Esophagus muscularis mucosa (tissue), 4 donors: ENCODE measurements around the gene DNAH14. TPM values are rescaled to one million over a fixed set of nuclear protein-coding genes. Genes with fewer than 3 reads are reported as not detected.
"Not testable (repeated sequence)": the region's sequence is repeated elsewhere in the genome, so short reads cannot be mapped to it uniquely, and the experiment has no call there.

Experiments
- DNase-seq: peaks from one replicate; pipeline ENCODE4 v3.0.0-alpha.2; 2017; ENCODE audit errors: extremely low spot score
- H3K27ac ChIP-seq, 4 donors: fragments of 200-600 bp; sonication (generic); replicated peaks in 1 of 4; 1 replicate in 3 of 4; 2 replicates in 1 of 4; pipeline ENCODE4 v1.5.1; 2016 to 2019; ENCODE audit warnings: mild to moderate bottlenecking in 1 of 4
- H3K27me3 ChIP-seq, 4 donors: fragments of 200-600 bp; sonication (generic); one replicate each; pipeline versions ENCODE4 v1.5.1 to v1.6.0; 2016 to 2019
- H3K36me3 ChIP-seq, 4 donors: fragments of 200-600 bp; sonication (generic); one replicate each; pipeline ENCODE4 v1.5.1; 2016 to 2019
- H3K4me1 ChIP-seq, 4 donors: fragments of 200-600 bp; sonication (generic); one replicate each; pipeline ENCODE4 v1.5.1; 2016 to 2019
- H3K4me3 ChIP-seq, 4 donors: fragments of 200-600 bp; sonication (generic); 1 replicate in 2 of 4; 2 replicates in 2 of 4; pipeline ENCODE4 v1.5.1; 2016 to 2019; ENCODE audit warnings: mild to moderate bottlenecking in 4 of 4, moderate library complexity in 1 of 4
- H3K9me3 ChIP-seq, 4 donors: fragments of 200-600 bp; sonication (generic); 1 replicate in 3 of 4; 2 replicates in 1 of 4; pipeline ENCODE4 v1.5.1; 2016 to 2019
- EP300 ChIP-seq: sonication (generic); formaldehyde crosslinking; IDR thresholded peaks from one replicate; pipeline ENCODE4 v1.6.1; 2017; ENCODE audit warnings: antibody characterized with exemption
- POLR2A ChIP-seq: fragments of 450-650 bp; IDR thresholded peaks from one replicate; pipeline ENCODE4 v1.6.1; 2017; ENCODE audit warnings: antibody characterized with exemption, moderate library complexity, mild to moderate bottlenecking, low read depth
- POLR2AphosphoS5 ChIP-seq, 2 donors: sonication (generic); formaldehyde crosslinking; IDR thresholded peaks; one replicate each; pipeline ENCODE4 v1.6.1; 2017; ENCODE audit warnings: antibody characterized with exemption in 2 of 2
- WGBS: methylation state at CpG from one replicate; pipeline ENCODE4 v1.1.5; 2018; 5-methylcytosine and 5-hydroxymethylcytosine counted together
- intact Hi-C: fragments of 100-400 bp; cut with DNase I; formaldehyde crosslinking; loops from one replicate; pipeline ENCODE4 v1.15.1; 2023
- total RNA-seq, 4 donors: library from RNA; depleted of rRNA; stranded (reverse); fragments of >200 nt; gene quantifications; one replicate each; pipeline versions ENCODE4 v1.1.0 to v1.2.1, GENCODE V29; 2016
- TF ChIP-seq, protein P1 (sequence below), 3 experiments: fragments of 200-600 bp in 2 of 3; fragments of 450-650 bp in 1 of 3; sonication (generic) in 2 of 3; IDR thresholded peaks; one replicate each; pipeline ENCODE4 v1.5.1; 2017 to 2019; ENCODE audit warnings: antibody characterized with exemption in 3 of 3, mild to moderate bottlenecking in 2 of 3, moderate library complexity in 1 of 3

Gene DNAH14
- total RNA-seq, 4 donors from 2014 or later: 8.9 to 16.6 (median 15.6) TPM

DNA sequence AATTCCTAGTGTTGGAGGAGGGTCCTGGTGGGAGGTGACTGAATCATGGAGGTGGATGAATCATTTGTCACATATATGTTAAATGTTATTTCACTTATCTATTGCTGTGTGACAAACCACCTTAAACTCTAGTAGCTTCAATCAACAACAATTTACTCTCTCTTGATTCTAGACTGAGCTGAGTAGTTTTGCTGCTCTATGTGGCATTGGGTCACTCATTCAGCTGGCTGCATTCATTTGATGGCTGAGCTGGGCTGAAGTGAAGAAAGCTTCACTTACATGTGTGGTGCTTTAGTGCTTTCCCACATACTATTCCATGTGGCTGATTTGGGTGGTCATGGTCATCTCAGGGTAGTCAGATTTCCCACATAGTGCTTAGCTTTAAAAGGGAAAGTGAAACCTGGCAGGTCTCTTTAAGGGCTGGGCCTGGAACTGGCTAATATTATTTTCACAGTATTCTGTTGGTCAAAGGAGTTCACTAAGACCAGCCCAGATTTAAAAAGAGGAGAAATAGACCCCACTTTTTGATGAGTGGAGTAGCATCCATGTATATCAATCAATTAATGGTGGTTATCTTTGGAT lies 10.5 kb downstream of the DNAH14 start:
- H3K36me3 ChIP-seq: no peaks in the 10 kb centered on the region
- peaks cover 0 to 12% (median under 1%) of the 10 kb centered on the region in 4 donors for H3K9me3 ChIP-seq
- no peak overlapping the region for H3K27ac ChIP-seq
- no peaks in the 10 kb centered on the region for H3K27me3 ChIP-seq
- no peak for TF ChIP-seq EP300
- TF ChIP-seq POLR2A: no peak
- TF ChIP-seq, protein P1, sequence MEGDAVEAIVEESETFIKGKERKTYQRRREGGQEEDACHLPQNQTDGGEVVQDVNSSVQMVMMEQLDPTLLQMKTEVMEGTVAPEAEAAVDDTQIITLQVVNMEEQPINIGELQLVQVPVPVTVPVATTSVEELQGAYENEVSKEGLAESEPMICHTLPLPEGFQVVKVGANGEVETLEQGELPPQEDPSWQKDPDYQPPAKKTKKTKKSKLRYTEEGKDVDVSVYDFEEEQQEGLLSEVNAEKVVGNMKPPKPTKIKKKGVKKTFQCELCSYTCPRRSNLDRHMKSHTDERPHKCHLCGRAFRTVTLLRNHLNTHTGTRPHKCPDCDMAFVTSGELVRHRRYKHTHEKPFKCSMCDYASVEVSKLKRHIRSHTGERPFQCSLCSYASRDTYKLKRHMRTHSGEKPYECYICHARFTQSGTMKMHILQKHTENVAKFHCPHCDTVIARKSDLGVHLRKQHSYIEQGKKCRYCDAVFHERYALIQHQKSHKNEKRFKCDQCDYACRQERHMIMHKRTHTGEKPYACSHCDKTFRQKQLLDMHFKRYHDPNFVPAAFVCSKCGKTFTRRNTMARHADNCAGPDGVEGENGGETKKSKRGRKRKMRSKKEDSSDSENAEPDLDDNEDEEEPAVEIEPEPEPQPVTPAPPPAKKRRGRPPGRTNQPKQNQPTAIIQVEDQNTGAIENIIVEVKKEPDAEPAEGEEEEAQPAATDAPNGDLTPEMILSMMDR (IDR thresholded peaks at IDR 0.05): no peak
- no peak for TF ChIP-seq POLR2AphosphoS5 (IDR thresholded peaks at IDR 0.05)
- H3K4me3 ChIP-seq: no peak overlapping the region
- no peaks in the 10 kb centered on the region for H3K4me1 ChIP-seq
- no peak for DNase-seq
- intact Hi-C loops: no loop called here

DNA sequence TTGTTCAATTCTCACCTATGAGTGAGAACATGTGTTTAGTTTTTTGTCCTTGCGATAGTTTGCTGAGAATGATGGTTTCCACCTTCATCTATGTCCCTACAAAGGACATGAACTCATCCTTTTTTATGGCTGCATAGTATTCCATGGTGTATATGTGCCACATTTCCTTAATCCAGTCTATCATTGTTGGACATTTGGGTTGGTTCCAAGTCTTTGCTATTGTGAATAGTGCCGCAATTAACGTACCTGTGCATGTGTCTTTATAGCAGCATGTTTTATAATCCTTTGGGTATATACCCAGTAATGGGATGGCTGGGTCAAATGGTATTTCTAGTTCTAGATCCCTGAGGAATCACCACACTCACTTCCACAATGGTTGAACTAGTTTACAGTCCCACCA lies 11.3 kb downstream of the DNAH14 start:
- H3K36me3 ChIP-seq, intact Hi-C loops, H3K27ac ChIP-seq, DNase-seq, H3K4me3 ChIP-seq, H3K27me3 ChIP-seq, H3K4me1 ChIP-seq, H3K9me3 ChIP-seq: not testable (repeated sequence)
- WGBS: 97% methylated on average over 2 of the region's 3 CpGs

DNA sequence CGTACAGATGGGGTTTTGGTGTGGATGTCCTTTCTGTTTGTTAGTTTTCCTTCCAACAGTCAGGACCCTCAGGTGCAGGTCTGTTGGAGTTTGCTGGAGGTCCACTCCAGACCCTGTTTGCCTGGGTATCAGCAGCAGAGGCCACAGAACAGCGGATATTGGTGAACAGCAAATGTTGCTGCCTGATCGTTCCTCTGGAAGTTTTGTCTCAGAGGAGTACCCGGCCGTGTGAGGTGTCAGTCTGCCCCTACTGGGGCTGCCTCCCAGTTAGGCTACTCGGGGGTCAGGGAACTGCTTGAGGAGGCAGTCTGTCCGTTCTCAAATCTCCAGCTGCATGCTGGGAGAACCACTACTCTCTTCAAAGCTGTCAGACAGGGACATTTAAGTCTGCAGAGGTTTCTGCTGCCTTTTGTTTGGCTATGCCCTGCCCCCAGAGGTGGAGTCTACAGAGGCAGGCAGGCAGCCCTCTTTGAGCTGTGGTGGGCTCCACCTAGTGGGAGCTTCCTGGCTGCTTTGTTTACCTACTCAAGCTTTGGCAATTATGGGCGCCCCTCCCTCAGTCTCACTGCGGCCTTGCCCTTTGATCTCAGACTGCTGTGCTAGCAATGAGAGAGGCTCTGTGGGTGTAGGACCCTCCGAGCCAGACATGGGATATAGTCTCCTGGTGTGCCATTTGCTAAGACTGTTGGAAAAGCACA lies 16.3 kb downstream of the DNAH14 start:
- DNase-seq, H3K36me3 ChIP-seq, H3K27me3 ChIP-seq, intact Hi-C loops, H3K27ac ChIP-seq, H3K4me1 ChIP-seq, H3K4me3 ChIP-seq, H3K9me3 ChIP-seq: not testable (repeated sequence)
- 83% methylated on average over 10 of the region's 10 CpGs for WGBS

DNA sequence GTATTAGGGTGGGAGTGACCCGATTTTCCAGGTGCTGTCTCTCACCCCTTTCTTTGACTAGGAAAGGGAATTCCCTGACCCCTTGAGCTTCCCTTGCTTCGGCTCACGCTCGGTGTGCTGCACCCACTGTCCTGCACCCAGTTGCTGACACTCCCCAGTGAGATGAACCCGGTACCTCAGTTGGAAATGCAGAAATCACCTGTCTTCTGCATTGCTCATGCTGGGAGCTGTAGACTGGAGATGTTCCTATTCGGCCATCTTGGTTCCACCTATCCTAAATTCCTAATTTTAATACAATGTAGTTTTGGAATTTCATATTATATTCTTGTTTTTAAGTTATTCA lies 16.8 kb downstream of the DNAH14 start:
- H3K4me1 ChIP-seq, intact Hi-C loops, H3K27me3 ChIP-seq, H3K36me3 ChIP-seq, H3K4me3 ChIP-seq, DNase-seq, H3K9me3 ChIP-seq, H3K27ac ChIP-seq: not testable (repeated sequence)
- WGBS: 99% methylated on average over 5 of the region's 6 CpGs

DNA sequence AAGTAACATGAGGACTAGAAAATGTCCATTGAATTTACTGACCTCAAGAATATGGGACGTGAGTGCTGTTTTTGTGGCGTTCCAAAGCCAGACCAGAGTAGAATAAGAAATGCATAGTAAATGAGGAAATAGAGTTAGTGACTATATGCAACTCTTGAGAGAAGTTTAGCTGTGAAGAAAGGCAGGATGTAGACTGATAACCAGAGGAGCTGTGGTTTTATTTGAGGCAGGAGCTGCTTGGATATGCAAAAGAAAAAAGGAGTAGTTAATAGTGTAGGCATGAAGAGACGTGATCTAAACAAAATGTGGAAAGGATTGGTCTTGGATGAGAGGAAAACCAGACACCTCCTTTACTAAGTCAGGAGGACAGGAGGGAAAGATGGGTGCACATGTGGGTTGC lies 28.2 kb downstream of the DNAH14 start:
- intact Hi-C loops: no loop called here
- H3K36me3 ChIP-seq: no peaks in the 10 kb centered on the region
- no peaks in the 10 kb centered on the region for H3K27me3 ChIP-seq
- H3K27ac ChIP-seq: no peak overlapping the region
- no peaks in the 10 kb centered on the region for H3K9me3 ChIP-seq
- no peak for TF ChIP-seq POLR2A
- no peak for TF ChIP-seq EP300
- TF ChIP-seq, protein P1 (IDR thresholded peaks at IDR 0.05): no peak
- no peak for TF ChIP-seq POLR2AphosphoS5 (IDR thresholded peaks at IDR 0.05)
- H3K4me3 ChIP-seq: no peak overlapping the region
- DNase-seq: no peak
- H3K4me1 ChIP-seq: no peaks in the 10 kb centered on the region
- WGBS: 83% methylated on average over 3 of the region's 3 CpGs

DNA sequence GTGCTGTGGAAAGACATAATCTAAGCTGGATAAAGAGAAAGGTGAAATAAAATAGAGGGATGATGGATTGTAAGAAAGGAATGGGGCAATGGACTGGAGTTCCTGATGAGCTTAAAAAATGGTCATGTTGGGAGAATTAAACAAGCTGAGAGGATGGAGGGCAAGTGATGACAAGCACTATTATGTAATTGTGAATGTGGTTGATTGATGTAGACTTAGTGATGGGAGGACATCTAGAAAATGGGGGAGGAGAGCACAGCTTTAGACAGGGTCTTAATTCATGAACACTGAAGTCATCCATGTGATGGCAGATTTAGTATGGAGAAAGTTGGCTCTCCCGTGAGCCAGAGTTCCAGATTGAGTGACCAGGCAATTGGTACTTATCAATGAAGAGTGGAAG lies 29.0 kb downstream of the DNAH14 start:
- no peaks in the 10 kb centered on the region for H3K4me1 ChIP-seq
- TF ChIP-seq POLR2A: no peak
- no peak for TF ChIP-seq POLR2AphosphoS5 (IDR thresholded peaks at IDR 0.05)
- TF ChIP-seq, protein P1 (IDR thresholded peaks at IDR 0.05): no peak
- TF ChIP-seq EP300: no peak
- H3K27me3 ChIP-seq: no peaks in the 10 kb centered on the region
- H3K9me3 ChIP-seq: no peaks in the 10 kb centered on the region
- 95% methylated on average over 1 of the region's 1 CpG for WGBS
- intact Hi-C loops: no loop called here
- no peak for DNase-seq
- H3K27ac ChIP-seq: no peak overlapping the region
- H3K4me3 ChIP-seq: no peak overlapping the region
- no peaks in the 10 kb centered on the region for H3K36me3 ChIP-seq
